Activated CD4-positive, alpha-beta T cell treated with anti-CD3 and anti-CD28 coated beads, Interleukin-2, Interleukin-6, amounts not matched to agents 100 ng/mL and 50 ng/mL, durations not matched to agents 16 hours and 8 hours (primary cell): Measurements from ENCODE around the gene LRGUK.
"Not testable (repeated sequence)": the region's sequence is repeated elsewhere in the genome, so short reads cannot be mapped to it uniquely, and the experiment has no call there.

Experiments
- DNase-seq: peaks from one replicate; pipeline ENCODE4 v3.0.0-alpha.2; 2020

The LRGUK gene

DNA sequence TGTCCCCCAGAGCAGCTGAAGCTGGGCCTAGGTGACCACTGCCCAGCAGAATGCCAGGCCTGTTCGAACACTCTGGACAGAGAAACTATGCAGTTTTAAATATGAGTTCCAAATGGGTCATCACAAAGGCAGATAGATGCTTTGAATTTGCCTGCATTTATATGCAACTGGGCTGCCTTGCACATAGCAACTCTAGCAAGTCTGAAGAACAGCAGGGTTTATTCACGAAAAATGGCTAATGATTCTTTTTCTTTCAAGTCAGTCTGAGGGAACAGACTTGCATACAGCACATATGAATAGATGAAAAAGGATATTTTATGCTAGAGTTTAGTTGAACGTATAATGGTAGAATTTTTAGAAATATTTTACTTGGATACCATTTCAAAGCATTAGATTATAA, 121.1 kb downstream of the LRGUK start:
- DNase-seq: no peak

DNA sequence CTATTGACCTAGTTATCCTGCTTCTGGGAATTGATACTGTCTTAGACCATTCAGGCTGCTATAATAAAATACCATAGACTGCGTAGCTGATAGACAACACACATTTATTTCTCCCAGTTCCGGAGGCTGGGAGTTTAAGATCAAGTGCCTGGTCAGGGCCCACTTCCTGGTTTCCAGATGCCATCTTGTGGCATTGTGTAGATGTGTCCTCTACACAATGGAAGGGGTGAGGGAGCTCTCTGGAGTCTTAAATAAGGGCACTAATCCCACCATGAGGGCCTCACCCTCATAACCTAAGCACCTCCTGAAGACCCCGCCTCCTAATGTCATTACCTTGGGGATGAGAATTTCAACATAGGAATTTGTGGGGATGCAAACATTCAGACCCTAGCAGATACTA, 127.2 kb downstream of the LRGUK start:
- peak; percentile 1 for DNase-seq

DNA sequence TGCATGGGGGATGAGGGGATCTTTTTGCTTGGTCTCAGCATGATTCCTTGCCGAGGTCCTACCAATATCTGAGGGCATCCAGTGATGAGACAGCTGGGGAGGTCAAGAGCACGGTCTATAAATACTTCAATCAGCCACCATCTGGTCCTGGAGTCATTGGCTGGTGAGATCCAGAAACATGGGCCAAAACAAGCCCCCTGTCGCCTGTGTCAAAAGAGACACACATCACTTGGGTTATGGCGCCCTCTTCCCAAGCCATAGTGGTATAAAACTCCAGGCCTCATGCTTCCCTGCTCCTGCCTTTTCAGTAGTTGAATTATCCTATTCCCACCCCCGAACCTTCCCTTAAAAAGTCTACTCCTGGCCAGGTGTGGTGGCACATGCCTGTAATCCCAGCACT, 128.7 kb downstream of the LRGUK start:
- DNase-seq: no peak

DNA sequence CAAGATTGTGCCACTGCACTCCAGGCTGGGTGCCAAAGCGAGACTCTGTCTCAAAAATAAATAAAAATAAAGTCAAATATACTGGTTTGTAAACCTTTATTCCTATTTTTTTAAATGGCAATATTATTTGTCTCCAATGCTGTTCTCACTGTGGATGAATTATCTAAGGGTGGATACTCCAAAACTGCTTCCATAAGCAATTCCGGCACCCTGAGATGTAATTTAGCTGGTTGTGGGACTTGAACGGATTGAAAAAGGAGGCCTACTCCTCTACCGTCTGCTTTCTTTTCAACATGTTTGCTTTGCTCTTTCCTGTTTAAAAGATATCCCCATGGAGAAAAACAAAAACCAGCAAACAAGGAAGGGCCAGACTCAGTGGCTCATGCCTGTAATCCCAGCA, 135.2 kb downstream of the LRGUK start:
- no peak for DNase-seq

DNA sequence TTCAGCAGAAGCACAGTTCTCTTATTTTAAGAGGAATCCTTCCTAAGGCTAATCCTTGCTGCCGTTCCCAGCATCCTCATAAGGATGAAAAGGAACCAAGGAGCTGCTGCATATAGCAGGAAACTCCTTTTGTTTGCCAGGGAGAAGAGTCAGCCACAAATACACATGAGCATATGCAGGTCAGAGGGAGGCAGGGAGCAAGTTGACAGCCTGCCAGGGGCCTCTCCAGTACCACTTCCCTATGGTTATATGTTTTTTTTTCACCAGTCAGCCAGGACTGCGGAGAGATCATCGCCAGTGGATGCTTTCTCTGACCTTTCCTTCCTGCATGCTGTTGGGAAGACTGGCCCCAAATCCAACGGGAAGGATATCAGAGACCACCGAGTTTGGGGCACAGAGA, 149.8 kb downstream of the LRGUK start:
- no peak for DNase-seq

DNA sequence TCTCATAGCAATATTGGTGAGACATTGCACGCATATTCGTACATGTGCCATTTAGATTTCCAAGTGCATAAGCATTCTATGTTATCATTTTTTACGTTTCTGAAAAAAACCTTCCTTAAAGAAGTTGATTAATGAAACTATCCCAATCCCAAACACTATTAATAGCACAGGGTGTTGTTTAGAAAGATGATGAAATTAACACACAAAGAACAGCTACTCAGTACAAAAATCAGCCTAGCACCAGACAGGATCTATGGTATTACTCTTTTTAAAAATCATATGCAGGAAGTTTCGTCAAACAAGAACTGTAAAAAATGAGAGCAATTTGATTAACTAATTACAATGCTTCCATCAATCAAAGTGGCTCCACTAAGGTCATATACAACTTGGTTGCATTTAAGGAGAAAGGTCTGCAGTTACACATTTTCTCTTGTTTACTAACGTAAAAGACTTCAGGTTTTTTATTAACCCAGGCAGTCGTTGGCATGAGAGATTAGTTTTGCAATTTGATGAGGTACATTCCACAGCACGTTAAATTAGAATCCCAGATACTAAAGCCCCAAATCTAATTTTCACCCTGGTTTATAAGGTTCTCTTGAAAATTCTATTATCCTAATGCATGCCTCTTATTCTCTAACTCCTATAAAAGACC, 151.5 kb downstream of the LRGUK start:
- DNase-seq: no peak

DNA sequence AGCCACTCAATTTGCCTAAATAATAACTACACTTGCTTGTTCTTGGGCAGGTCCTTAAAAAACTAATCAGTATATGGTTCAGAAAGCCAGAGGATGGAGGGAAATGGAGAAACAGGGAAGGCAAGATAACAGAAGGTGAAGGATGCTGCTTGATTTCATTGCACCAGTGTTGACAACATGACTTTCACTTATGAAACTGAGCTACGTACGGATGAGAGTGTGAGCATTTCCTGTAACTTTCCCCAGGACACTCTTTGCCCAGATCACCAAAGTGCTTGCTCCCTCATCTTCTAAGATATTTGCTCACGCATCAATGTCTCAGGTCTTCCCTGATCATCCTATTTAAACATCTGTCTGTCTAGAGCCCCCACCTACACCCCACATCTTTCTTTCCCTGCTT, 152.2 kb downstream of the LRGUK start:
- DNase-seq: no peak

DNA sequence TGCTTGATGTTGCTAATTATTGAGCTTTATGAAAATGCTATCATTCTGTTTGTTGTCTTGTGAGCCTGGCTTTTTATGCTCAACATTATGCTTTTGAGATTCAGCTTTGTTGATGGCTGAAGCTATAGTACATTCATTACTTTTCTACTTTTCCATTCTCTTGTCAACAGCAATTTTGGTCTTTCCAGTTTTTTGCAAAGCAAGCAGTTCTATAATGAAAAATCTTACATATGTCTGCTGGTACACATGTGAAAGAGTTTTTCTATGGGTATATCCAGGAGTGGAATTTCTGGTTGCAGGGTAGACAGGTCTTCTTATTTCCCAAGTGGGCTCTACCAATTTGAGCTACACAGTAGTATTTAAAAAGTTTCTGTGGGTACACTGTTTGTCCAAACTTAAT, 152.8 kb downstream of the LRGUK start:
- DNase-seq: no peak

DNA sequence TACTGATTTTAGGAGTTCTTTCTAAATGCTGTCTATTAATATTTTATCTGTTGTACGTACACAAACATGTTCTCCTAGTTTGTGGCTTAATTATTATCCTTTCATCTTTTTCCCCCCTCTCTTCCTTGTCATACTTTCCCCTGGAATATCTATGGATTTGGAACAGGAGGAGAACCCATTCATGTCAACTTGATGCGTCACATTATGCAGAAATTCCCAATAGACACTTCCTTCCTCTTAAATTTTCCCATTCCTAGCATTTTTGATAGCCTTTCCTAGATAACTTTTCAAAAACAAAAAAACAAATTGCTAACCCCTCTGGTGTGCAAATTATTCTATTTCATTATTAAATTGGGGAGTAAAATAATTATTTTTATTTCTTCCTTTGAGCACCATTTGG, 153.4 kb downstream of the LRGUK start:
- no peak for DNase-seq

DNA sequence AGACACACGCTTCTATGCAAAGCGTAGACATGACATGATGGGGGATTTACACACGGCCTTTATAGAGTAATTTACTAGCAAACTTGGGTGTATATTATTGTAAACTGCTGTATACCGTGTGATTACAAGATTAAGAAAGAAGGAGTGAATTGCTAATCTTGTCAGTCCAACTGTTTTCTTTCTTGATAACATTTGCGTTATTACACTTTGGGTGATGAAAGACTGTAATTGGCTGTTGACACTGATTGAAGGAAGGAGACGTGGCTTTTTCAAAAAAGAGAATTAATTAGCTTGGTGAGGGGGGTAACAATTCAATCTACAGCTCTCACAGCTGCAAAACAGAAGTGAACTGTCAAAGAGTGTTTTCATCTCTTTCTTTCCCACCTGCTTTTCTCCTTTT, 156.9 kb downstream of the LRGUK start:
- DNase-seq: no peak

DNA sequence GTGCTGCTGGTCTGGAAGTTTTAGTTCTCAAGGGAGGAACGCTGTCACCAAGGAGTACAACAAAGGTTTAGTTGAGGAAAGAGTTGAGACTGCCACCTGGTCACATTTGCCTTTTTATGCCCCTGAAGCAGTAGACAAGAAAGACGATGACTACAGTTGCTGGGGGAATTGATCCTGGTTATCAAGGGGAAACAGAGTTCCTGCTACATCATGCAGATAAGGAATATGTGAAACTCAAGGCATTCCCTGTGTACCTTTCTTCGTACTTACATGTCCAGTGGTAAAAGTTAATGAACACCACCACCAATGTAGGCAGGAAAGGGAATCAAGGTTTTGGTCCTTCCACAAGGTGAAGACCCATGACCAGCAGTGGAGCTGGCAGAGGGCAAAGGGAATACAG, 157.8 kb downstream of the LRGUK start:
- no peak for DNase-seq

DNA sequence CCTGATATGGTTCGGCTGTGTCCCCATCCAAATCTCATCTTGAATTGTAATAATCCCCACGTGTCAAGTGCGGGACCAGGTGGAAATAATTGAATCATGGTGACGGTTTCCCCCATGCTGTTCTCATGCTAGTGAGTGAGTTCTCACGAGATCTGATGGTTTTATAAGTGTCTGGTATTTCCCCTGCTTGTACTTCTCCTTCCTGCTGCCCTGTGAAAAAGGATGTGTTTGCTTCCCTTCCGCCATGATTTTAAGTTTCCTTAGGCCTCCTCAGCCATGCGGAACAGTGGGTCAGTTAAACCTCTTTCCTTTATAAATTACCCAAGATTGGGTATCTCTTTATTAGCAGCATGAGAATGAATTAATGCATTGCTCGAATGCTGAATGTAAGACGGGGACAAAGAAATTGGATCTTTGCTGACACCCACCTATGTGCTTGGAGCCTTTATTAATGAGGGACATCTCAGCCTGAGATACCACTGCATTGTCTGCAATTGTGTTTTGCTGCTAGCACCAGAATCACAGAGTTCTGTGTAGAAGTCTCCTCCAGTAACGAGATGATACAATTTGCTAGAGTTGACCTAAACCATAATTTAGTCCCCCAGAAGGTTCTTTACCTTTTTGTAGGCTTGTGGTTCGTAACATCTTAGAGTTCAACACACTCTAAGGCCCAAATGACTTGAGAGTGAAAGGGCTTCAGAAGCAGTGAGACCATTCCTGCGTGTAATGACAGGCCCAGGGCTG, 160.9 kb downstream of the LRGUK start:
- no peak for DNase-seq

DNA sequence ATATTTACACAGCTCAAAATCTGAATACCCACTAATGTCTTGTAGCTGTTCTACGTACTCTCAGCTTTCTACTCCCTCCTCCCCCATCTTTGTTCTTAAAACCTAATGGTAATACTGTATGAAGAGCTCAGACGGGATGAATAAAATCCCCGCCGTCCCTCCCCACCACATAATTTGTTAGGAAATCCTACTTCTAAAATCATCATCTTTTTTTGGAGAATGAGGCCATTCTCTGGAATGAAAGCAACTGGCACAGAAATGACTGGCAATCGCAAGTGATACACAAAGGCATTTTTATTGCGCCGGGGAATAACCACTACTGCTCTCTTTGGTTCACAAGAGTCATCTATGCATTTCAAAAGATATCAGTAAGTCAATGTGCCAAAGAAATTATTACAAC, 162.3 kb downstream of the LRGUK start:
- DNase-seq: no peak

DNA sequence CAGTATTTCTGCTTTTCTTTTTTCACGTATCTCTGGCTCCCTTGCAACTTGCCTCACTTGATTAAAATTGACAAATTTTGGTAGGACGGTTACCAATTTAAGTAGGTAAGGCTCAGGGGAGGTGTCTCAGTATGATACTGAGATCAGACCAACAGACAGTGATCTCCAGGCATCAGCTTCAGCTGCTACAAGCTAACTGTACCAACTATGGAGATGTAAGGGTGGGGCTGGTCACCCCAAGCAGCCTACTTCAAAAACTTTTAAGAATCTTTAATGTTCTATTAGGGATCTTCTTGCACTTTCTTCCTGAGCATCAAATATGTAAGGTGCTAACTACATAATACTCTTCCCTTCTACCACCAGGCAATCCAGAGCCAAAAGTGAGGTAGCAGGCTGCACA, 162.7 kb downstream of the LRGUK start:
- DNase-seq: no peak

DNA sequence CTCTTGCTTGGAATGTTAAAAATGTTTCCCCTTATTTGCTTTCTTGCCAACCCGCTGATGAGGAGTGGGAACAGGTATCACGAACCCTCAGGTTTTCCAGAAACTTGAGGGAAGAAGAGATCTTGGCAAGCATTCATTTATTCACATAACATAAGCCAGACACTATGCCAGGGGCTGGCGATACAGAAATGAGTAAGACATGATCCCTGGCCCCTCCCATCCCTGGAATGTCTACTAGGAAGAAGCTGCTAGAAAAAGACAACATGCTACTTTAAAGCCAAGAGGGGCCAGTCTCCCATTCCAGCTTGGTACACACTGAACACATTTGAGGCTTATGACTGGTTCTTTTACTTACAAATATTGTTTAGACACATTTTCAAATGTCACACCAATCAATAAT, 163.1 kb downstream of the LRGUK start:
- no peak for DNase-seq

DNA sequence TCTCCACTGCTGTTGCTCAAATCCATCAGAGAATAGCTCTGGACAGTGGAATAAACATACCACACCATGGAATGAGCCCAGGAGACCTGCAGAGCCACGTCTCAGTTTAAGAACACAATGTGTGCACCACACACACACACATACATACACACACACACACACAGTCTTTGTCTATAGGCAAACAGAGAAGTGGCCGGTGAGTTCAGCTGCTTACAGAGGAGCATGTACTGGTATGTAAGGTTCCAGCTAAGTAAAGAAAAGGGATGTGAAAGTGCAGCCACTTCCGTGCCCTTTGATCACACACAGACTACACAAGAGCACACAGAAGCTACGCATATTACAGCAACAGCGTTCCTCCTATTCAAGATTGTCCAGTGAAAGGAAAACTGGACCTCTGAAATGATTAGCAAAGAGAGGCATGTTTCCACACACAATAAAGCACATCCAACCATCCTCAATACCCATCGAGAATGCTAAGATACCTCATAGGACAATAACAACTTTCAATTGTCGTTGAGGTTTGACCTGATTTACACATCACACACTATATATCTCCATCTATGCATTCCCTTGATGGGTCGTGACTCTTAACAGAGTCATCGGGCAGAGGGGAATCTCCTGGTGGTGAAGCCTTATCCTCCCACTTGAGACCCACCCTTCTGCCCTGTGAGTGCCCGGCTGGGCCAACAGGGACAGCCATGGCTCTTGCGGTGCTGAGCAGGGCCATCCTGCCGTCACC, 166.0 kb downstream of the LRGUK start:
- DNase-seq: no peak

DNA sequence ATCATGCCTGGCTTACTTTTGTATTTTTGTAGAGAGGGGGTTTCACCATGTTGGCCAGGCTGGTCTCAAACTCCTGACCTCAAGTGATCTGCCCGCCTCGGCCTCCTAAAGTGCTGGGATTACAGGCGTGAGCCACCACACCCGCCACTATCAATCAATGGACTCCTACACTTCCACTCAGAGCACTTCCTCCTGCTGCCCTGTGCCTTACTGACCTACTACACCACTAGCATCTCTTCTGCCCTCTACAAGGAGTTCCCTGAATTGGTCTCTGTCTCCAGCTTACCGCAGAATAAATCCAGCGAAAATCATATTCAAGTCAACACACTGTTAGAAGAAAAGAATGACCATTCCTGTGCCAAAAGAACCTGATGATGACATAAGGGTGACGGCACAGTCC, 168.8 kb downstream of the LRGUK start:
- DNase-seq: not testable (repeated sequence)

DNA sequence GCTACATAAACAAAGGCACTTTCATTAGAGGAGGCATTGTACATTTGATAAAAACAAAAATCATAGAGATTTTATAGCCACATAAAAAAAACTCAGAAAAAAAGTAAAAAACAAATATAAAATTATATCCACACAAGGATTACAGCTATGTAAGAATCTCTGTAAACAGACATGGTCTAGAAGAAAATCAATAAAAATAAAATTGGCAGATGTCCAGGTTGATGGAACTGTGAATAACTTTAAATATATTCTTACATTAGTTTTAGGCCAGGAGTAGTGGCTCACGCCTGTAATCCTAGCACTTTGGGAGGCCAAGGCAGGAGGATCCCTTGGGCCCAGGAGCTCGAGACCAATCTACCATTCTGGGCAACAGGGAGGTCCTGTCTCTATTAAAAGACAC, 170.3 kb downstream of the LRGUK start:
- DNase-seq: no peak

DNA sequence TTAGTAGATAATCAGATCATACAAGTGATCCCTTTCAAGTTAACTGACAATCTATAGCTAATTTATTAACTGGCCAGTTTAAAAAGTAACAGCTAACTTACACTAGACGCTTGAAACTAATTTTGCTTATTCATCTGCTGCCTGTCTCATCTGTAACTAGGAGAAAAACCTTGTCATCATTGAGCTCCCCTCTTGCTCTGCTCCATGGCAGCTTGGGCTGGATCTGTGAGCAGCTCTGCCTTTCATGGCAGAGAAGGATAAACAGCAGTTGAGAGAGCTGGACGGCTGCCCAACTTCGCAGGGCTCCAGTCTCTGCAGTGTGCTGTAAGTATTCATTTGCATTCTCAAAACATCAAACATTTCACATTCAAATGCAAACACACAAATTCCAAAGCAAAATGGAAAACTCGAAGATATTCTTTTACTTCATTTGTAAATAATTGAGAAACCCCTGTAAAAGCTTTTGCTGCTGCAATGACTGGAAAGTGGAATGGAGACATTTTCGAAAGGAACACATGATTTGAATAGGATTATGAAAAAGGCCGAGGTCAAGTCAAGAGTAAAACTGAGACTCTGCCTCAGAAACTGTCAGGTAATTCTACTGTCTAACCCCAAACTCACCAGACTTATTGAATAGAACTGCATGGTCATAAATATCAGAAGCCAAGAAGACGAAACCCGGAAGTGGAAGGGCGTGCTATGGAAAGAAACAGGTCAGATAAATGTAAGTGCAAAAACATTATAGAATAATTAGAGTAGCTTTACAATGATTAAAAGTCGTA, 172.0 kb downstream of the LRGUK start:
- no peak for DNase-seq

DNA sequence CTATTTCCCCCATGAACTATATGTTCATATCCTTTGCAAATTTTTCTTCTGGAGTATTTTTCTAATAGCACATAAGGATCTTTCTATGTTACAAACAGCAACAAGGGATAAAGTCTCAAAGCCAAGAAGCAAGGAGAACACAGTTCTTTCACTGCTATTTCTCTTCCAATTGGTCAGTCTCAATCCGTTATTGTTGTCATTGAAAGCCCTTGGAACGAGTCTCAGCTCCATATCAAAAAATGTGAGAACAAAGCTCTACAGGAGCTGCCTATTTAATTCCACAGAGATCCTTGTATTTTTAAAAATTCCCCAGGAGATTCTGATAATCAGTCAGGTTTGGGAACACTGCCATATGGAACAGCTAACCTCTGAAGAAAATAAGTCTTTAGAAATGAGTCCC, 173.8 kb downstream of the LRGUK start:
- DNase-seq: no peak

DNA sequence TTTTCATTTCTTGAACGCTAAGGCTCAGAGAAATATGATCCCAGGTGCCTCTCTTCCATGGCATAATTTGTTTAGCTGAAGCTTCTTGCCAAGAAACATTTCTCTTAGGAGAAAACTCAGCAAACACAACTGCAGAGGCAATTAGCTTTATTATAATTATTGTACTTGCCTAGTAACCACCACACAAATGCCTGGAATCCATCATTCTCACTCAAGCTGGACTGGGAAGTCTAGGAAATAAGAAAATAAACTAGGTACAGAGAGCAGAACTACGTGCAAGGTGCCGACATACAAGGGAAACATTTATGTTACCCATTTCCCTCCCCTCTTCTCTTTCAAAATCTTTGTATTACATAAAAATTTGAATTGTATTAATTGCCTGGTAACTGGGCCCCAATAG, 174.5 kb downstream of the LRGUK start:
- DNase-seq: no peak

DNA sequence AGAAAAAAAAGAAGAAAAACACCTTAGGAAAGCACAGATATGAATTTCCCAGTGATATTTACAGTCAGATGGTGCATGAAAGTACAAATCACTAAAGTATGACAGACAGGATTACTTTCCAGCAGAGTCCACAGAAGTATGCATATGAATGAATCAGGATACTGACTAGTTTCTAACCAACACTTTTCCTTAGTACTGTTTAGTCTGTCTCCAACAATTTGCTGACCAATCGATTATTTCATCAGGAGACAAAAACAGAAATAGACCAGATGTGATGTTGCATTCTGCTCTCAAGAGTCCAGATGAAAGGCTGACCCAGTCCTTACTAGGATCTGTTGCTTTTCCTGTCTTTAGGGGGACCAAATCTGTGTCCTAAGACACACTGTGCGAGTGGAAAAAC, 175.0 kb downstream of the LRGUK start:
- no peak for DNase-seq

DNA sequence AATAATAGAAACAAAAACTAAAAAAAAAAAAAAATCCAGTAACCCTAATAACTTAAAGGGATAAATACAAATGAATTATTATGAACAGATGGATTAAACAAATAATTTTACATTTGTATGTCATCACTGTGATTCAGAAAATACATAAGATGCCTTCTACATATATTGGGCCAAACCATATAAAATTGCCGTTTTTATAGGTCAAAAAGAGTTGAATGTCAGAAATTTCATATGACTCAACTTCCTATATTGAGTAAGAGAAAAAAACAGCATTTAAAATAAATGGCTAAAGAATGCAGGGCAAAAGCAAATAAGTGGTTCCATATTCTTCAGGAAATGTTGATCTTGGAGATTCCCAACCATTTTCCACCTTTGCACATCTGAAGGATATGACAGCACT, 180.2 kb downstream of the LRGUK start:
- DNase-seq: no peak

DNA sequence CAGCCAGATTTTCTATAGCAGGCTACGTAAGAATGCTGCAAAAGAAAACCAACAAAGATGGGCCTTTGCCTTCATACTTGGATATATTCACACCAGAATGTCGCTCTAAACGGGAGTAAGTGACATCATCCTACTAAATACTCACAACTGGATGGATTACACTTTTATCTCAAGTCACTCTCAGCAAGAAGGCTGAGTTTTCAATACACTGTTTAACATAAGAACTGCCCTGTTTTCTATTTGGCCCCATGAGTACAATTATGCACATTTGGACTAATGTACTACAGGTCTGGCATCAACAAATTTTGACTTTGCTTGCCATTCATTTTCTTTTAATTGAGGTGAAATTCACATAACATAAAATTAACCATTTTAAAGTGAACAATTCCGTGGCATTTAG, 181.4 kb downstream of the LRGUK start:
- DNase-seq: no peak
